Kidney (tissue), 14 donors: ENCODE data around the gene CENPVL3. TPM values are rescaled to one million over a fixed set of nuclear protein-coding genes. Genes with fewer than 3 reads are reported as not detected.

Source experiments
- DNase-seq, 5 donors: peaks; one replicate each; pipeline ENCODE4 v3.0.0-alpha.2; 2013 to 2020
- FAIRE-seq: peaks from 2 replicates; lab custom pipeline; 2012; peaks lifted over from hg19 to GRCh38; lab: Jason Lieb, UNC
- H3K27ac ChIP-seq, 2 donors: one replicate each; pipeline ENCODE4 v1.7.0; 2013; ENCODE audit warnings: low read depth in 2 of 2, low read length in 2 of 2, inconsistent platforms in 1 of 2
- H3K27me3 ChIP-seq: one replicate; pipeline ENCODE4 v1.7.1; 2013; ENCODE audit warnings: low read length, inconsistent platforms; ENCODE audit not compliant: control insufficient read depth, insufficient read depth
- H3K36me3 ChIP-seq, 3 donors: one replicate each; pipeline versions ENCODE4 v1.7.0 to v1.7.1; 2013; ENCODE audit warnings: low read length in 3 of 3, control low read depth in 1 of 3, inconsistent platforms in 1 of 3; ENCODE audit not compliant: insufficient read depth in 3 of 3, control insufficient read depth in 2 of 3
- H3K4me1 ChIP-seq, 3 donors: one replicate each; pipeline versions ENCODE4 v1.7.0 to v1.7.1; 2013; ENCODE audit warnings: low read length in 3 of 3, inconsistent platforms in 1 of 3, low read depth in 1 of 3; ENCODE audit not compliant: control insufficient read depth in 2 of 3, insufficient read depth in 2 of 3
- H3K4me3 ChIP-seq, 3 donors: one replicate each; pipeline versions ENCODE4 v1.7.0 to v1.8.1; 2013; ENCODE audit warnings: low read length in 3 of 3, control low read depth in 1 of 3, inconsistent platforms in 1 of 3
- H3K9ac ChIP-seq, 3 donors: one replicate each; pipeline versions ENCODE4 v1.7.0 to v1.7.1; 2013; ENCODE audit warnings: low read length in 3 of 3, control low read depth in 1 of 3, inconsistent platforms in 1 of 3
- H3K9me3 ChIP-seq, 3 donors: one replicate each; pipeline versions ENCODE4 v1.7.0 to v1.7.1; 2013; ENCODE audit warnings: low read length in 3 of 3, control low read depth in 1 of 3, inconsistent platforms in 1 of 3; ENCODE audit not compliant: control insufficient read depth in 2 of 3, insufficient read depth in 1 of 3
- CTCF ChIP-seq: IDR thresholded peaks from 3 replicates; pipeline ENCODE4 v1.5.1; 2012; ENCODE audit warnings: mild to moderate bottlenecking, moderate library complexity, borderline replicate concordance; ENCODE audit not compliant: insufficient read depth; ENCODE audit errors: extremely low read depth
- intact Hi-C: fragments of 100-400 bp; cut with DNase I; formaldehyde crosslinking; loops from one replicate; pipeline ENCODE4 v1.11.1; 2022
- polyA plus RNA-seq: library from polyadenylated mRNA; stranded (reverse); fragments of 350-450 nt; fragmentation: Illumina TruSeq; extraction: RNeasy Lipid Tissue Mini Kit (QIAGEN cat#74804); gene quantifications from one replicate; pipeline ENCODE4 v1.2.3, GENCODE V29; 2014; ENCODE audit warnings: low read depth, low replicate concordance; ENCODE audit not compliant: insufficient read depth
- total RNA-seq: library from RNA; stranded (reverse); fragmentation: NEBNext Ultra II Directional; extraction: Animal tissue kit (Norgen Biotek cat#: 25700); gene quantifications from one replicate; pipeline ENCODE4 v1.2.1, GENCODE V29; 2021
- donor health status: control.
- donor health status: control.
- donor health status: control.
- donor health status: control.
- donor health status: control.
- donor health status: DM: yes; HTN: yes; CAD: no.
- donor health status: Normal renal cell carcinoma (clear cell type).

The CENPVL3 gene
- total and polyA plus RNA-seq, 2 donors from 2014 or later, result not detected

- DNase-seq (no peak), FAIRE-seq (no peak)
- Histone ChIP-seq H3K9me3 (no peaks in the 10 kb centered on the region), H3K27me3 (peaks cover 7% of the 10 kb centered on the region), H3K4me1 (no peaks in the 10 kb centered on the region), H3K4me3 (no peak overlapping the region), H3K36me3 (no peaks in the 10 kb centered on the region), H3K9ac (no peak overlapping the region), H3K27ac (no peak overlapping the region)
- intact Hi-C loops, result no loop called here
- TF ChIP-seq CTCF, result no peak
Observed at GRCh38 chrX:51608126-51608525, 10.6 kb downstream of the CENPVL3 start.

GRCh38 chrX:51606446-51606845, 12.3 kb downstream of the CENPVL3 start:
- Histone ChIP-seq H3K27ac (no peak overlapping the region), H3K4me3 (no peak overlapping the region), H3K9ac (no peak overlapping the region), H3K27me3 (peaks cover 7% of the 10 kb centered on the region), H3K4me1 (no peaks in the 10 kb centered on the region), H3K9me3 (no peaks in the 10 kb centered on the region), H3K36me3 (no peaks in the 10 kb centered on the region)
- DNase-seq, result no peak
- no peak for TF ChIP-seq CTCF
- FAIRE-seq, result no peak
- intact Hi-C loops, result no loop called here

- no peak overlapping the region for H3K4me3 ChIP-seq
- H3K27me3 ChIP-seq, result peaks cover 2% of the 10 kb centered on the region
- no peak for FAIRE-seq
Observed at GRCh38 chrX:51598899-51599298, 19.8 kb downstream of the CENPVL3 start.

More at GRCh38 chrX:51598899-51599298, 19.8 kb downstream of the CENPVL3 start:
- no peaks in the 10 kb centered on the region for H3K9me3 ChIP-seq
- H3K36me3 ChIP-seq, result no peaks in the 10 kb centered on the region
- no peak overlapping the region for H3K9ac ChIP-seq
- intact Hi-C loops, result no loop called here
- DNase-seq, result no peak
- TF ChIP-seq CTCF, result no peak
- H3K4me1 ChIP-seq, result no peaks in the 10 kb centered on the region
- H3K27ac ChIP-seq, result no peak overlapping the region
